Hepatocyte (in vitro differentiated cells): Measurements from ENCODE around the gene HNF1B. TPM values are rescaled to one million over a fixed set of nuclear protein-coding genes. Genes with fewer than 3 reads are reported as not detected.
A peak's percentile ranks its signal among the peaks of the same experiment; 100 is the strongest.

Experiments used
- DNase-seq: peaks from one replicate; pipeline ENCODE4 v3.0.0-alpha.2; 2016; ENCODE audit warnings: low spot score
- H2AFZ ChIP-seq: fragments of 200-600 bp; sonication (generic); 2 replicates; pipeline ENCODE4 v1.6.0; 2016; ENCODE audit warnings: antibody characterized with exemption, mild to moderate bottlenecking
- H3K27ac ChIP-seq: fragments of 200-600 bp; sonication (generic); 2 replicates; pipeline ENCODE4 v1.5.1; 2016; ENCODE audit warnings: mild to moderate bottlenecking
- H3K27me3 ChIP-seq: fragments of 200-600 bp; sonication (generic); 2 replicates; pipeline ENCODE4 v1.6.1; 2016
- H3K36me3 ChIP-seq: fragments of 200-600 bp; sonication (generic); replicated peaks from 2 replicates; pipeline ENCODE4 v1.5.1; 2016; ENCODE audit warnings: low read depth; ENCODE audit not compliant: insufficient read depth
- H3K4me1 ChIP-seq: fragments of 200-600 bp; sonication (generic); 2 replicates; pipeline ENCODE4 v1.5.1; 2016; ENCODE audit warnings: mild to moderate bottlenecking, moderate library complexity; ENCODE audit not compliant: insufficient read depth
- H3K4me2 ChIP-seq: fragments of 200-600 bp; sonication (generic); 2 replicates; pipeline ENCODE4 v1.6.0; 2016
- H3K4me3 ChIP-seq: fragments of 200-600 bp; sonication (generic); 2 replicates; pipeline ENCODE4 v1.5.1; 2016; ENCODE audit warnings: mild to moderate bottlenecking
- H3K79me2 ChIP-seq: fragments of 200-600 bp; sonication (generic); 2 replicates; pipeline ENCODE4 v1.6.0; 2017; ENCODE audit warnings: mild to moderate bottlenecking
- H3K9me2 ChIP-seq: fragments of 200-600 bp; sonication (generic); replicated peaks from 2 replicates; pipeline ENCODE4 v1.6.0; 2017; ENCODE audit warnings: mild to moderate bottlenecking; ENCODE audit not compliant: insufficient read depth
- H3K9me3 ChIP-seq: fragments of 200-600 bp; sonication (generic); 2 replicates; pipeline ENCODE4 v1.5.1; 2016; ENCODE audit warnings: low read depth, mild to moderate bottlenecking
- H4K20me1 ChIP-seq: fragments of 200-600 bp; sonication (generic); 2 replicates; pipeline ENCODE4 v1.6.0; 2016; ENCODE audit warnings: mild to moderate bottlenecking; ENCODE audit not compliant: insufficient read depth, poor library complexity, severe bottlenecking
- CTCF ChIP-seq: fragments of 200-600 bp; sonication (generic); IDR thresholded peaks from 2 replicates; pipeline ENCODE4 v1.5.1; 2016; ENCODE audit warnings: antibody characterized with exemption, mild to moderate bottlenecking; ENCODE audit not compliant: poor library complexity
- EZH2 ChIP-seq: fragments of 200-600 bp; sonication (generic); IDR thresholded peaks from 2 replicates; pipeline ENCODE4 v1.6.1; 2016; ENCODE audit warnings: antibody characterized with exemption, mild to moderate bottlenecking, borderline replicate concordance
- EZH2phosphoT487 ChIP-seq: fragments of 200-600 bp; sonication (generic); IDR thresholded peaks from one replicate; pipeline ENCODE4 v1.6.1; 2018; ENCODE audit warnings: antibody characterized with exemption, mild to moderate bottlenecking, low read depth, moderate library complexity; ENCODE audit not compliant: unreplicated experiment, severe bottlenecking
- WGBS: methylation state at CpG from one replicate; pipeline ENCODE4 v1.1.6; 2016; ENCODE audit warnings: low lambda C conversion rate; ENCODE audit errors: missing lambda C conversion rate; 5-methylcytosine and 5-hydroxymethylcytosine counted together
- polyA plus RNA-seq: library from polyadenylated mRNA; unstranded; fragments of >200 nt; fragmentation: Nextera tagmentation; extraction: Ambion mirVana; gene quantifications from 2 replicates; pipeline ENCODE4 v1.2.1, GENCODE V29; 2016
- total RNA-seq: library from RNA; depleted of rRNA; stranded (reverse); fragments of >200 nt; gene quantifications from 2 replicates; pipeline ENCODE4 v1.2.3, GENCODE V29; 2014

Gene HNF1B
- total and polyA plus RNA-seq, 2 experiments from 2014 or later = 8.8 to 18.2 TPM

GRCh38 chr17:37691807-37692206, 53.1 kb downstream of the HNF1B start:
- no peaks in the 10 kb centered on the region for H3K9me3 ChIP-seq
- peaks cover 27% of the 10 kb centered on the region for H3K4me1 ChIP-seq

GRCh38 chr17:37689317-37689716, 55.5 kb downstream of the HNF1B start:
- no peaks in the 10 kb centered on the region for H3K9me2 ChIP-seq
- H3K9me3 ChIP-seq = no peaks in the 10 kb centered on the region
- no peak overlapping the region for H3K4me3 ChIP-seq
- no peaks in the 10 kb centered on the region for H4K20me1 ChIP-seq
- H2AFZ ChIP-seq = no peak overlapping the region
- no peaks in the 10 kb centered on the region for H3K36me3 ChIP-seq
- TF ChIP-seq CTCF (no peak), EZH2phosphoT487 (no peak), EZH2 (no peak)
- no peaks in the 10 kb centered on the region for H3K27me3 ChIP-seq
- 65% methylated on average over 7 of the region's 7 CpGs for WGBS
- peak overlapping the region; percentile 66 for H3K27ac ChIP-seq
- DNase-seq = no peak
- H3K4me1 ChIP-seq = peaks cover 32% of the 10 kb centered on the region
- no peaks in the 10 kb centered on the region for H3K79me2 ChIP-seq
- no peak overlapping the region for H3K4me2 ChIP-seq

More at GRCh38 chr17:37691807-37692206, 53.1 kb downstream of the HNF1B start:
- H2AFZ ChIP-seq = no peak overlapping the region
- TF ChIP-seq EZH2 (no peak), CTCF (no peak), EZH2phosphoT487 (no peak)
- WGBS = 79% methylated on average over 6 of the region's 6 CpGs
- no peak overlapping the region for H3K4me3 ChIP-seq
- H3K27me3 ChIP-seq = no peaks in the 10 kb centered on the region
- H3K27ac ChIP-seq = peak overlapping the region; percentile 66
- no peak for DNase-seq
- no peaks in the 10 kb centered on the region for H3K9me2 ChIP-seq
- H3K36me3 ChIP-seq = no peaks in the 10 kb centered on the region
- no peak overlapping the region for H3K4me2 ChIP-seq
- no peaks in the 10 kb centered on the region for H4K20me1 ChIP-seq
- H3K79me2 ChIP-seq = no peaks in the 10 kb centered on the region

GRCh38 chr17:37683454-37683984, 61.3 kb downstream of the HNF1B start:
- no peaks in the 10 kb centered on the region for H3K9me3 ChIP-seq
- H3K36me3 ChIP-seq = no peaks in the 10 kb centered on the region
- TF ChIP-seq EZH2 (no peak), EZH2phosphoT487 (no peak), CTCF (no peak)
- no peaks in the 10 kb centered on the region for H3K79me2 ChIP-seq
- H3K4me3 ChIP-seq = no peak overlapping the region
- peaks cover 16% of the 10 kb centered on the region for H3K4me1 ChIP-seq
- H3K27me3 ChIP-seq = no peaks in the 10 kb centered on the region
- H3K4me2 ChIP-seq = no peak overlapping the region
- H3K27ac ChIP-seq = peak overlapping the region; percentile 91
- WGBS = 51% methylated on average over 9 of the region's 9 CpGs
- H3K9me2 ChIP-seq = no peaks in the 10 kb centered on the region
- no peaks in the 10 kb centered on the region for H4K20me1 ChIP-seq
- no peak for DNase-seq
- no peak overlapping the region for H2AFZ ChIP-seq
